ENCODE measurements around the gene PHLDA1.

- TF ChIP-seq CTCF (conservative IDR thresholded peaks at IDR 0.05), result no peak
- TF ChIP-seq ZFX (IDR thresholded peaks at IDR 0.05), result no peak
Measured at GRCh38 chr12:76024102-76024781, 7.3 kb downstream of the PHLDA1 start.
